K562 (cell line): ENCODE measurements around the gene MAGI2. TPM values are rescaled to one million over a fixed set of nuclear protein-coding genes. Genes with fewer than 3 reads are reported as not detected.

ENCODE experiments used
- ATAC-seq: fragments of 200-7000 bp; cut with Tn5 transposase; 3 replicates; pipeline ENCODE4 v1.9.1; 2020; ENCODE audit warnings: moderate library complexity
- BruUV-seq: library from RNA; stranded (reverse); fragments of 400-500 nt; replicated peaks from 2 replicates; lab custom pipeline; 2021; lab: Mats Ljungman, UMichigan
- CTCF ChIA-PET: fragments of 300-600 bp; formaldehyde crosslinking; extraction: SDS; loops from one replicate; lab custom pipeline; 2021; ENCODE audit warnings: low intra/inter-chr PET ratio; lab: Yijun Ruan, JAX
- POLR2A ChIA-PET: fragments of 300-600, 350-650 bp; sonication (Branson Sonifier 250); formaldehyde crosslinking; extraction: SDS; loops from one replicate; lab custom pipeline; 2021; ENCODE audit warnings: antibody characterized with exemption, inconsistent platforms; lab: Yijun Ruan, JAX
- DNase-seq, 4 experiments: peaks; one replicate each; pipeline versions ENCODE4 v3.0.0 to v3.0.0-alpha.2; 2011 to 2018; ENCODE audit warnings: low spot score in 3 of 4, mixed read lengths in 3 of 4; ENCODE audit errors: extremely low read depth in 1 of 4
- FAIRE-seq: peaks from 2 replicates; lab custom pipeline; 2011; peaks lifted over from hg19 to GRCh38; lab: Jason Lieb, UNC
- H2AFZ ChIP-seq: 2 replicates; pipeline ENCODE4 v1.6.0; 2011; ENCODE audit warnings: low read depth, low read length, control low read depth, inconsistent platforms
- H3K27ac ChIP-seq: fragments of 200-600 bp; 3 replicates; pipeline ENCODE4 v1.8.0; 2011; ENCODE audit warnings: low read depth, mild to moderate bottlenecking, control low read depth, inconsistent platforms, low read length, moderate library complexity, mixed read lengths; ENCODE audit errors: extremely low read depth
- H3K27me3 ChIP-seq, 2 experiments: fragments of 300-600 bp in 1 of 2; 2 replicates in 1 of 2; 3 replicates in 1 of 2; pipeline versions ENCODE4 v1.6.0 to v1.8.0; 2011; ENCODE audit warnings: inconsistent platforms in 2 of 2, low read length in 2 of 2, mild to moderate bottlenecking in 1 of 2, mixed read lengths in 1 of 2, moderate library complexity in 1 of 2; ENCODE audit not compliant: control insufficient read depth in 2 of 2, insufficient read depth in 2 of 2
- H3K36me3 ChIP-seq: fragments of 300-600 bp; 3 replicates; pipeline ENCODE4 v1.8.0; 2011; ENCODE audit warnings: mild to moderate bottlenecking, low read length, inconsistent platforms; ENCODE audit not compliant: control insufficient read depth, insufficient read depth
- H3K4me1 ChIP-seq, 2 experiments: fragments of 200-600 bp in 1 of 2; replicated peaks in 1 of 2; 2 replicates in 1 of 2; 3 replicates in 1 of 2; pipeline versions ENCODE4 v1.5.1 to v1.8.0; 2011; ENCODE audit warnings: inconsistent platforms in 2 of 2, low read length in 2 of 2, mild to moderate bottlenecking in 1 of 2, mixed read lengths in 1 of 2, moderate library complexity in 1 of 2; ENCODE audit not compliant: control insufficient read depth in 2 of 2, insufficient read depth in 2 of 2
- H3K4me2 ChIP-seq: 2 replicates; pipeline ENCODE4 v1.6.1; 2011; ENCODE audit warnings: low read length, control low read depth, inconsistent platforms, mixed read lengths; ENCODE audit not compliant: insufficient read depth
- H3K4me3 ChIP-seq: fragments of 200-600 bp; sonication (generic), shearing (Covaris generic); 2 replicates; pipeline ENCODE4 v1.5.1; 2016; ENCODE audit warnings: control low read depth, inconsistent platforms
- H3K79me2 ChIP-seq: fragments of 200-600 bp; 3 replicates; pipeline ENCODE4 v1.8.0; 2011; ENCODE audit warnings: low read length, inconsistent platforms; ENCODE audit not compliant: control insufficient read depth, insufficient read depth
- H3K9ac ChIP-seq, 2 experiments: 2 replicates each; pipeline versions ENCODE4 v1.6.0 to v1.6.1; 2011; ENCODE audit warnings: low read depth in 2 of 2, low read length in 2 of 2, control low read depth in 1 of 2, inconsistent platforms in 1 of 2, mild to moderate bottlenecking in 1 of 2, mixed read lengths in 1 of 2; ENCODE audit not compliant: insufficient read depth in 1 of 2
- H3K9me1 ChIP-seq: one replicate; pipeline ENCODE4 v1.6.0; 2011; ENCODE audit warnings: inconsistent platforms, mild to moderate bottlenecking, low read length, moderate library complexity; ENCODE audit not compliant: control insufficient read depth, insufficient read depth
- H3K9me3 ChIP-seq: replicated peaks from 2 replicates; pipeline ENCODE4 v1.5.1; 2011; ENCODE audit warnings: low read depth, low read length, inconsistent platforms; ENCODE audit not compliant: control insufficient read depth, insufficient read depth
- H4K20me1 ChIP-seq: replicated peaks from 2 replicates; pipeline ENCODE4 v1.6.1; 2011; ENCODE audit warnings: low read length, inconsistent platforms, mixed read lengths; ENCODE audit not compliant: control insufficient read depth, insufficient read depth
- CBX2 ChIP-seq: fragments of 200-600 bp; sonication (generic); IDR thresholded peaks from one replicate; pipeline ENCODE4 v1.6.1; 2012; ENCODE audit warnings: mild to moderate bottlenecking, low read length, inconsistent platforms; ENCODE audit not compliant: insufficient read depth, poor library complexity, severe bottlenecking
- KDM4B ChIP-seq, 2 experiments: fragments of 450-650 bp in 1 of 2; sonication (generic) in 1 of 2; IDR thresholded peaks; 2 replicates each; pipeline ENCODE4 v1.6.1; 2016 to 2017; ENCODE audit warnings: borderline replicate concordance in 2 of 2, antibody characterized with exemption in 1 of 2, low read depth in 1 of 2, mild to moderate bottlenecking in 1 of 2
- MTA1 ChIP-seq: fragments of 450-650 bp; IDR thresholded peaks from 2 replicates; pipeline ENCODE4 v1.6.1; 2017; ENCODE audit warnings: borderline replicate concordance
- PATZ1 ChIP-seq: fragments of 250-450 bp; sonication (Bioruptor Pico); IDR thresholded peaks from 2 replicates; pipeline ENCODE4 v1.5.0; 2020; ENCODE audit warnings: mild to moderate bottlenecking, borderline replicate concordance
- PCBP2 ChIP-seq: fragments of 200-400 bp; formaldehyde crosslinking; IDR thresholded peaks from 2 replicates; pipeline ENCODE4 v1.6.1; 2018; ENCODE audit warnings: low read length, low read depth, mild to moderate bottlenecking, moderate library complexity; ENCODE audit not compliant: poor library complexity, severe bottlenecking
- RBM22 ChIP-seq: fragments of 200-400 bp; formaldehyde crosslinking; IDR thresholded peaks from 2 replicates; pipeline ENCODE4 v1.6.1; 2018; ENCODE audit warnings: low read length, low read depth; ENCODE audit not compliant: poor library complexity, severe bottlenecking
- RHOXF2B ChIP-seq: fragments of 250-450 bp; sonication (Bioruptor Pico); conservative IDR thresholded peaks from 2 replicates; pipeline ENCODE4 v1.5.1; 2021
- ZNF280A ChIP-seq: fragments of 450-650 bp; IDR thresholded peaks from 2 replicates; pipeline ENCODE4 v1.6.1; 2018; ENCODE audit warnings: mild to moderate bottlenecking, low read depth; ENCODE audit not compliant: partially characterized antibody
- ZNF75A ChIP-seq: fragments of 450-650 bp; formaldehyde crosslinking; IDR thresholded peaks from 2 replicates; pipeline ENCODE4 v1.4.0; 2020; ENCODE audit warnings: mild to moderate bottlenecking
- ZNF778 ChIP-seq: fragments of 450-650 bp; formaldehyde crosslinking; IDR thresholded peaks from 2 replicates; pipeline ENCODE4 v1.4.0; 2020; ENCODE audit warnings: mild to moderate bottlenecking, moderate library complexity
- WGBS: fragments of 100-300 bp; shearing (Covaris generic); methylation state at CpG from one replicate; pipeline ENCODE4 v1.1.6; 2016; ENCODE audit warnings: low coverage, mixed read lengths; ENCODE audit not compliant: insufficient coverage; ENCODE audit errors: missing lambda C conversion rate; 5-methylcytosine and 5-hydroxymethylcytosine counted together
- in situ Hi-C: fragments of 300-500 bp; cut with MboI; formaldehyde crosslinking; loops from 4 replicates; pipeline ENCODE4 v1.15.0; 2018; ENCODE audit warnings: inconsistent platforms, mixed read lengths
- intact Hi-C: fragments of 100-400 bp; cut with micrococcal nuclease; formaldehyde crosslinking; loops from 2 replicates; pipeline ENCODE4 v1.14.2; 2022
- polyA plus RNA-seq, 8 experiments: library from polyadenylated mRNA; depleted of rRNA in 4 of 8; stranded (reverse) in 5 of 8; unstranded in 3 of 8; fragments of >200 nt; fragmentation: Nextera tagmentation in 2 of 8; fragmentation: Illumina TruSeq in 1 of 8; extraction: Ambion mirVana in 2 of 8; extraction: Trizol in 1 of 8; gene quantifications; 2 replicates each; pipeline versions ENCODE4 v1.2.1 to v1.2.3, GENCODE V29; 2011 to 2014; ENCODE audit warnings: inconsistent platforms in 1 of 8, missing spikeins in 1 of 8
- total RNA-seq, 7 experiments: library from RNA; depleted of rRNA in 6 of 7; stranded (reverse); fragments of >200 nt in 6 of 7; fragmentation: Illumina TruSeq in 2 of 7; extraction: Trizol in 2 of 7; gene quantifications; 2 replicates each; pipeline versions ENCODE4 v1.2.1 to v1.2.3, GENCODE V29; 2011 to 2021; ENCODE audit warnings: low replicate concordance in 1 of 7

MAGI2 gene
- total and polyA plus RNA-seq, 9 of the 15 experiments (the other 6 are each of a cell fraction or from before 2014, with no cell fraction given), result 0.27 to 1.4 (median 0.70) TPM

GRCh38 chr7:79502151-79502550 is 48.7 kb upstream of the MAGI2 start:
- intact Hi-C loops, result no loop called here
- no peaks in the 10 kb centered on the region for H4K20me1 ChIP-seq
- POLR2A ChIA-PET, result no interaction called here
- 0% methylated on average over 1 of the region's 1 CpG for WGBS
- TF ChIP-seq RHOXF2B, result no peak
- TF ChIP-seq, all 486 proteins: peak for 0
- in situ Hi-C loops, result no loop called here
- DNase-seq (no peak), ATAC-seq (no peak), FAIRE-seq (no peak)
- H2AFZ ChIP-seq, result no peak overlapping the region
- H3K4me1 ChIP-seq, result no peaks in the 10 kb centered on the region
- H3K27me3 ChIP-seq, result no peaks in the 10 kb centered on the region
- BruUV-seq, result no TSS peak
- H3K9ac ChIP-seq, result no peak overlapping the region
- no peak overlapping the region for H3K4me2 ChIP-seq
- no peaks in the 10 kb centered on the region for H3K79me2 ChIP-seq
- no peaks in the 10 kb centered on the region for H3K9me3 ChIP-seq
- no peak overlapping the region for H3K4me3 ChIP-seq
- no peak overlapping the region for H3K27ac ChIP-seq
- H3K36me3 ChIP-seq, result no peaks in the 10 kb centered on the region
- no peaks in the 10 kb centered on the region for H3K9me1 ChIP-seq
- CTCF ChIA-PET, result no interaction called here

GRCh38 chr7:79500759-79501158 is 47.3 kb upstream of the MAGI2 start:
- intact Hi-C loops, result no loop called here
- Histone ChIP-seq H3K36me3 (no peaks in the 10 kb centered on the region), H3K9me3 (no peaks in the 10 kb centered on the region), H3K4me2 (no peak overlapping the region), H3K79me2 (no peaks in the 10 kb centered on the region), H3K27ac (no peak overlapping the region), H3K9ac (no peak overlapping the region), H4K20me1 (no peaks in the 10 kb centered on the region), H3K9me1 (no peaks in the 10 kb centered on the region), H3K27me3 (no peaks in the 10 kb centered on the region), H3K4me1 (no peaks in the 10 kb centered on the region), H3K4me3 (no peak overlapping the region), H2AFZ (no peak overlapping the region)
- DNase-seq (no peak), ATAC-seq (no peak), FAIRE-seq (no peak)
- in situ Hi-C loops, result no loop called here
- TF ChIP-seq PCBP2 (no peak), ZNF778 (no peak), ZNF280A (no peak), RBM22 (no peak), PATZ1 (no peak), ZNF75A (CRISPR knock-in tag) (no peak), CBX2 (no peak), MTA1 (no peak), KDM4B (IDR thresholded peaks at IDR 0.05; ENCODE audit: borderline replicate concordance in 2 of 2, low read depth in 1 of 2) (no peak)
- BruUV-seq, result no TSS peak
- CTCF ChIA-PET, result no interaction called here
- POLR2A ChIA-PET, result no interaction called here
